GM21723 (cell line): ENCODE measurements around the gene FREM1.

Experiments
- ATAC-seq: cut with Tn5 transposase; IDR thresholded peaks from one replicate; pipeline ENCODE4 v1.9.1; 2021; ENCODE audit warnings: mild to moderate bottlenecking, moderate library complexity; ENCODE audit not compliant: unreplicated experiment

The FREM1 gene

DNA sequence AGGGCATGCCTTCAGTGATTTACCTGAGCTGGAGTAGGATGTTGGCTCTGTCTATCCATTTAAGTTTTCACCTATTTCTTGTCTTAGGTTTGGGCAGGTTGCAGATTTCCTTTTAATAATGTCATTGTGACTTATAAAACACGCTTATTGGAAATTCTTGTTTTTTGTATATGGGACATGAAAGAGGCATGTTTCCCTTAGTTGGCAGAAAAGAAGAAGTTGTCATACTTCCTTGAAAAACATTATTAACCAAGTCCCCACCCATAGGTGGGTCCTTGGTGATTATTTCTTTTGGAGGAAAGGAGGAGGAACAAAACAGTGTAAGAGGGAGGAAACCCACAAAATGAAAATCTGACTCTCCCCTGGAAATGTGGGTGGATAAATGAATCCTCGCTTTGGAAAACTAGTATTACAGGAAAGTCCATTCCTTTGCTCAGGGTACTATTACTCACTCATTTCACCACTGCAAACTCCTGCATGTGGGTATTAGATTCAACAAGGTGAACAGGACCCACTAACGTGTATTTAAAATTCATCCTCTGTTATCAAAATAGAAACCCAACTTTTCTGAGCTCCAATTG, 197.0 kb downstream of the FREM1 start:
- no peak for ATAC-seq

DNA sequence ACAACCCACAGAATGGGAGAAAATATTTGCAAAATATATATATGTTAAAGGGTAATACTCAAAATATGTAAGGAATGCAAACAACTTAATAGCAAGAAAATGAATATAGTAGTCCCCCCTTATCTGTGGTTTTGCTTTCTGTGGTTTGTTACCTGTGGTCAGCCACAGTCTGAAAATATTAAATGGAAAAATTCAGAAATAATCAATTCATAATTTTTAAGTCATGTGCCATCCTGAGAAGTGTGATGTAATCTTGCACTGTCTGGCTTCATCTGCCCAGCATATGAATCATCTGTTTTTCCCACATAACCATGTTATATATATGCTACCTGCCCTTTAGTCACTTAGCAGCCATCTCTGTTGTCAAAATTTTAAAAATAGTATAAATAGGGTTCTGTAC, 199.4 kb downstream of the FREM1 start:
- ATAC-seq = no peak

DNA sequence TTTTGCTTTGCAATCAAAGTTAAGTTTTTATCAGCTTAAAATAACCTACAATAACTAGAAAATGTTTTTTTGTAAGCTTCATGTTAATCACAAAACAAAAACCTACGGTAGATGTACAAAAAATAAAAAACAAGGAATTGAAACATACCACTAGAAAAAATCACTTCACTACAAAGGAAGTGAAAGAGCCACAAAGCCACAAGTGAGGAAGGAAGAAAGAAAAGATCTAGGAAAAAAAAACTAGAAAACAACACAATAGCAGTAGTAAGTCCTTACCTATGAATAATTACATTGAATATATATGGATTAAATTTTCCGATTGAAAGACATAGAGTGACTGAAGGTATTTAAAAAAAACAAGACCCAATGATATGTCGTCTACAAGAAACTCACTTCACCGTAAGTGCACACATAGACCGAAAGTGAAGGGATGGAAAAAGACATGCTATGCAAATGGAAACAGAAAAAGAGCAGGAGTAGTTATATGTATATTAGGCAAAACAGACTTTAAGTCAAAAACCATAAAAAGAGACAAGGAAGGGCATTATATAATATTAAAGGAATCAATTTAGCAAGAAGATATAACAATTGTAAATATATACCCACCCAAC, 203.6 kb downstream of the FREM1 start:
- ATAC-seq = peak; percentile 70

DNA sequence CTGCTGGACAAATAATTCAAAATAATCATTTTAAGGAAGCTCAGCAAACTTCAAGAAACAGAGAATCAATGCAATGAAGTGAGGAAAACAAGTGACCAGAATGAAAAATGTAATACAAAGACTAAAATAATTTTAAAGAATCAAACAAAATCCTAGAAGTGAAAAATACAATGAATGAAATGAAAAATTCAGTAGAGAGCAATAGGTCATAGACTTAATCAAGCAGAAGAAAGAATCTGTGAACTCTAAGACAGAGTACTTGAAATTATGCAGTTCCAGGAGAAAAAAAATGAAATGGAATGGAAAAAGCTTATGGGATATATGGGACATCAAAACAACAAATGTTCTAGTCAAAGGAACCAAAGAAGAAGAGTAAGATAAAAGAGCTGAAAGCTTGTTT, 205.1 kb downstream of the FREM1 start:
- no peak for ATAC-seq

DNA sequence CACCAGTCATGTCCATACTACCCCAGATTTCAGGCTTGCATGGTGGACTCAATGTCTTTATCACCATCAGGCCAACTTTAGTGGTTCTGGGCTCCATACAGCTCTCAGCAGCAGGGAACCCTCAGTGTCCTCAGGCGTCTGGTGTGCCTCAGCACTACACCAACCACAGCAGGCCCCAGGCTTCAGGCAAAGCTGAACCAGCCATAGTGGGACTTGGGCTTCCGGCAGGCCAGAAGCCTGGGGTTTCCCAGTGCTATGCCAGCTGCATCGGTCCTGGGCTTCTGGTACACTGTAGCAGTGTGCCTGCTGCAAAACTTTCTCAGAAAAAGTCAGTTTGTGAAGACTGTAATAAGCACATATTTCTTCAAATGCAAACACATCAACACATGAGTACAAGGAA, 205.9 kb downstream of the FREM1 start:
- ATAC-seq = no peak

DNA sequence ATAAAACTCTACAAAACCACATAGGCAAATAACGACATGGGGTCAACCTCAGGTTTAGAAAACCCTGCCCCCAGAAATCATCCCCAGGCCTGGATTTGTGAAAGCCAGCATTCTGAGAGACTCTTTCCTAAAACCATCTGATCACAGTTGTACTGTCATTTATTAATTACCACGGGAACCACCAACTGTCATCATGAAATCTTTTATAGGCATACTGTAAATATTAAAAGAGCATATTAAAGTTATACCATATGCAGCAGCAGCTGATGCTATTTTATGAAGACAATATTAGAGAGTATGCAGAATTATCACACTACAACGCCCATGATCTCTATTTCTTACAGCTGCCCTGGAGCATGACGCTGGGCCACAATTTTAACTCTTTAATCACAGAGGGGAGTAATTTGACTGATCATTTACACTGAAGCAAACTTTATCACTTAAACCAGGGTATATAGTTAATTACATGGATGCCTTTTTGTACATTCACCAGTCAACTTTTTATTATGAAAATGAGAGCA, 208.0 kb downstream of the FREM1 start:
- ATAC-seq = no peak

DNA sequence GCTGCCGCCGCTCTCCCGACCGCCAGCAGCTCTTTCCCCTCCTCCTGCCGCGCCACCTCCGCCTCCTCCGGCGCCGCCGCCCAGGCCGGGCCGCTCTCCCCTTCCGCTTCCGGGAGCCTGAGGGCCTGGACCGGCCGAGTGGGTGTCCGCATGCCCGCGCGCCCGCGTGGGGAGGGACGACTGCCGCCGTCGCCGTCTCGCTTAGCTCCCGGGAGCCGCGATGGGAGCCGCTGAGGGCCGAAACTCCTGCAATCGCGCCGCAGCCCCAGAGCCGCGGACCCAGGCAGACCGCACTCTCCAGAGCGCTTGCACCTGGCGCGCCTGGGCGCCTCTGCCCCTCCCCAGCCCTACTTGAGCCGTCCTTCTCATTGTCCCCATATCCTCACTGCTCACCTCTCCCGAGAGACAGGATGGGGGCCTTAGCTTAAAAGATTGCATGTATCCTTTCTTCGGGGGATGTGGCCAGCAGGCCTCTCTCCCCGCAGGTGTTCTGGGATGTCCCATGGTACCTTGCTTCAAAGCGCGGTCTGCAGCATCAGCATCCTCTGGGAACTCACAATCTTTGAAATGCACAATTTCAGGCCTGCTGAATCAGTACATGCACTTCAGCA, 216.9 kb downstream of the FREM1 start, which contains the start of gene ZDHHC21:
TSS of gene ZDHHC21 (minus strand) at position 182 of the 611 bp plus-strand sequence. CDS start 19,092 bp downstream, outside the sequence.
- peak; percentile 79 for ATAC-seq

DNA sequence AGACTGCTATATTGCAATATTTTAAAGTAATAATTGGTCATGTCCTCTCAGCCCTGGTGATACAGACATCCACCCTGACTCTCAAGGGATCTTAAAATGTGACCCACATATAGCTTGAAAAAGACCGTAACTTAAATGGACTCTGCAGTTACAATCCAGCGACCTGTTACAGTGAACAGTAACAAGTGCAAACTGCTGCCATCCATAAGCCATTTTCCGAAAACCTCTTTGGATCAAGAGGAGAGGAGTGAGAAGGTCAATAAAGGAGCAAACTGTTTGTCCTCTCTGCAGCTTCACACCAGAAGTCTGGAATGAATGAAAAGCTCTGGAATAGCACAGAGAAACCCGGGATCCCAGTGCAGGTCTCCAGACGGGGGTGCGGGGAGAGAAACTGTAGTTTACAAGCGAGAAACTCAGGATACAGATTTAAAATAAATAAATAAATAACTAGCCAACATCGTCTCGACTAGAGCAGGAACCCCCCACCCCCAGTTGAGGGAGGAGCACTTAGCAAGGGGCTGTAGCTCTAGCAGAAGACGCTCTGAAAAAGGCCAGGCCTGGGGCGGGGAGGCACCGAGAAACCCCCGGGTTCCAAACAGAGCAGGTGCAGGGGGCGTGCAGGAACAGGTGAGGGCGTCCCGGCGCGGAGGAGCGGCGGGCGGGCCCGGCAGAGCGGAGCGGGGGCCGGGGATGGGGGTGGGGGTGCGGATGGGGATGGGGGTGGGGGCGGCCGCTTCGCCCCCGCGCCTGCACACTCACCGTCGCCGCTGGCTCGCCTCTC, 217.6 kb downstream of the FREM1 start:
- peak; percentile 39 for ATAC-seq

DNA sequence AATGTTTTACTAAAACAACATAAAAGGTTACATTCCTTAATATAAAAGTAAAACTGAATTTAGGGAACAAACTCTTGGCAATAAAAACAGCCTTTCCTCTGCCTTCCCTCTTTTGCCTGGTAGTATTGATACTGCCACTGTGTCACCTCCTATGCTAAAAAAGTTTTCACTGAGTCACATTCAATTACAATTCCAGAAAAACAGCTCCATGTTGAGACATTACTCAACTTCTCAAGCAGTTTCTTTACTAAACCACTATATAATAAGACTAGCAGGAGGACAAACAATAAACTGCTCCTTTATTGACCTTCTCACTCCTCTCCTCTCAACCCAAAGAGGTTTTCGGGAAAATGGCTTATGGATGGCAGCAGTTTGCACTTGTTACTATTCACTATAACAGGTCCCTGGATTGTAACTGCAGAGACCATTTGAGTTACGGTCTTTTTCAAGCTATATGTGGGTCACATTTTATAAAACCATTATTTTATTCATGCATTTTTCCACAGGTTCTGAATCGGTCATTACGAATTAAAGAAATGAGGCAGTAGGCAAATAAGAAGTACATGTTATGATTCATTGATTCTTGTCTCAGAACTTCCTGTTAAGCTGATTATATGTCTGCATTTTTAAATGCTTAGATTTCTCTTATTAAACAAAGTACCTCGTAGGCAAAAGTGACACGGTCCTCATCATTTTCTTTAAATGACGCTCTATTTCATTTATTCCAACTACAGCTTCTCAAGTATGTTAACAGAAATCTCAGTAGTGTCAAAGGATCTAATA, 219.1 kb downstream of the FREM1 start:
- no peak for ATAC-seq

DNA sequence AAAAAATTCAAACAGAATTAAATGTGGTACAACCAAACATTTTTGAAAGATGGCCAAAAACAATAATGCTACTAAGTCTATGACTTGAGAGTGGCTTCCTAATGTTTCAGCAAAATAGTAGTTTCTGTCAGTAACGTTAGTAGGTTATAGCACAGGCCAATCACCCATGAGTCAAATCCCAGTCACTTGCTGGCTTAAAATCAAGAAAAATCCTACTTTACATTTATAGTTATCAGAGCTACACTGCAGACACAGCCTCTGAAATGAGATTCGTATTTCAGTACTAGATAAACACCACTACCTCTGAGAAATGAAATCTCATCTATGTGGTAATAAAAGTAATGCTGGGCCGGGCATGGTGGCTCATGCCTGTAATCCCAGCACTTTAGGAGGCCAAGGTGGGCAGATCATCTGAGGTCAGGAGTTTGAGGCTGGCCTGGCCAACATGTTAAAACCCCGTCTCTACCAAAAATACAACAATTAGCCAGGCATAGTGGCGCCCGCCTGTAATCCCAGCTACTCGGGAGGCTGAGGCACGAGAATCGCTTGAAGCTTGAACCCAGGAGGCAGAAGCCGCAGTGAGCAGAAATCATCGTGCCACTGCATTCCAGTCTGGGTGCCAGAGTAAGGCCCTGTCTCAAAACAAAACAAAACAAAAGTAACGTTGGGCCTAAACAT, 223.0 kb downstream of the FREM1 start:
- ATAC-seq = no peak

DNA sequence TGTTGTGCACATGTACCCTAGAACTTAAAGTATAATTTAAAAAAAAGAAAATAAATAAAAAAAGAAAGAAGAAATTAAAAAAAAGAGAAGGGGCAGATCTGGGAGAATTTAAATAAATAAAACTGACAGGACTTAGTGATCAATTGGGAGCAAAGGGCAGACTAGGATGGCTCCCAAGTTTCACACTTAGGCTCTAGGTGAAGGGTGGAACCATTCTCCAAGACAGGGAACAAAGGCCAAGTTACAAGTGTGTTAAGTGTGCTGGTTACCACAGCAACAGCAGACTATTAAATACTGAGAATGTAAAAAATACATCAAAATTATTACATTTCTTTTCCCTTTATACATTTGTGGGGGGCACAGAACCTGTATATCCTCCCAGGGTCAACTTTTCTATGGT, 224.1 kb downstream of the FREM1 start:
- ATAC-seq = no peak
